HCT116 (cell line): Measurements from ENCODE around the gene CSTPP1. TPM values are rescaled to one million over a fixed set of nuclear protein-coding genes. Genes with fewer than 3 reads are reported as not detected.

Experiments
- ATAC-seq: fragments of 200-7000 bp; cut with Tn5 transposase; 2 replicates; pipeline ENCODE4 v1.9.1; 2020; ENCODE audit warnings: mild to moderate bottlenecking, moderate library complexity
- BruUV-seq: library from RNA; stranded (reverse); fragments of 400-500 nt; replicated peaks from 2 replicates; lab custom pipeline; 2021; lab: Mats Ljungman, UMichigan
- CTCF ChIA-PET: fragments of 300-600 bp; sonication (Branson Sonifier 250); formaldehyde crosslinking; loops from one replicate; lab custom pipeline; 2021; ENCODE audit warnings: antibody characterized with exemption; lab: Charles Lee
- POLR2A ChIA-PET: fragments of 300-600, 350-600 bp; sonication (Branson Sonifier 250); formaldehyde crosslinking; loops from one replicate; lab custom pipeline; 2021; ENCODE audit warnings: antibody characterized with exemption; lab: Charles Lee
- RAD21 ChIA-PET, 2 experiments: fragments of 300-600 bp; sonication (Branson Sonifier 250); formaldehyde crosslinking; loops; one replicate each; lab custom pipeline; 2023; ENCODE audit warnings: low total read pairs in 2 of 2; ENCODE audit not compliant: uncharacterized antibody in 2 of 2, unreplicated experiment in 2 of 2, low non-redundant PET in 1 of 2; lab: Charles Lee
- DNase-seq: peaks from one replicate; pipeline ENCODE4 v3.0.0-alpha.2; 2010; ENCODE audit warnings: low read depth, low spot score
- H2AFZ ChIP-seq: fragments of 200-600 bp; shearing (Covaris generic), sonication (generic); 2 replicates; pipeline ENCODE4 v1.6.1; 2017; ENCODE audit warnings: low read depth, mixed run types, mixed read lengths, antibody characterized with exemption, low read length; ENCODE audit not compliant: poor library complexity, severe bottlenecking
- H3K27ac ChIP-seq: 2 replicates; pipeline ENCODE4 v1.5.1; 2012; ENCODE audit warnings: low read depth, low read length
- H3K27me3 ChIP-seq: fragments of 200-600 bp; sonication (generic); 2 replicates; pipeline ENCODE4 v1.6.1; 2016; ENCODE audit warnings: mixed run types, low read length, mixed read lengths; ENCODE audit not compliant: insufficient read depth
- H3K36me3 ChIP-seq, 2 experiments: fragments of 200-500 bp in 1 of 2; fragments of 200-600 bp in 1 of 2; sonication (Bioruptor generic) in 1 of 2; sonication (generic) in 1 of 2; 2 replicates each; pipeline versions ENCODE4 v1.5.1 to v1.6.1; 2014 to 2016; ENCODE audit warnings: low read length in 2 of 2, inconsistent platforms in 1 of 2, mixed read lengths in 1 of 2, mixed run types in 1 of 2; ENCODE audit not compliant: insufficient read depth in 2 of 2, control insufficient read depth in 1 of 2
- H3K4me1 ChIP-seq, 2 experiments: fragments of 200-600 bp in 1 of 2; sonication (generic) in 1 of 2; 2 replicates each; pipeline versions ENCODE4 v1.5.1 to v1.6.1; 2012 to 2017; ENCODE audit warnings: low read length in 2 of 2, inconsistent platforms in 1 of 2, mild to moderate bottlenecking in 1 of 2, mixed read lengths in 1 of 2, mixed run types in 1 of 2, moderate library complexity in 1 of 2; ENCODE audit not compliant: insufficient read depth in 2 of 2, control insufficient read depth in 1 of 2
- H3K4me2 ChIP-seq: fragments of 200-600 bp; sonication (generic); 2 replicates; pipeline ENCODE4 v1.6.1; 2017; ENCODE audit warnings: mixed run types, low read length, mixed read lengths
- H3K4me3 ChIP-seq, 2 experiments: fragments of 200-600 bp in 1 of 2; sonication (generic) in 1 of 2; replicated peaks in 1 of 2; 2 replicates each; pipeline ENCODE4 v1.5.1; 2011 to 2016; ENCODE audit warnings: low read length in 2 of 2, control low read depth in 1 of 2, low read depth in 1 of 2, mild to moderate bottlenecking in 1 of 2, mixed read lengths in 1 of 2, mixed run types in 1 of 2
- H3K79me2 ChIP-seq: fragments of 200-600 bp; sonication (generic); 2 replicates; pipeline ENCODE4 v1.6.1; 2017; ENCODE audit warnings: mild to moderate bottlenecking, mixed run types, low read length, moderate library complexity, mixed read lengths; ENCODE audit not compliant: insufficient read depth
- H3K9ac ChIP-seq: fragments of 200-600 bp; sonication (generic); 2 replicates; pipeline ENCODE4 v1.6.1; 2016; ENCODE audit warnings: low read length, mixed read lengths
- H3K9me2 ChIP-seq: fragments of 200-600 bp; sonication (generic), shearing (Covaris generic); 2 replicates; pipeline ENCODE4 v1.6.1; 2017; ENCODE audit warnings: mixed run types, mild to moderate bottlenecking, moderate library complexity; ENCODE audit not compliant: insufficient read depth
- H3K9me3 ChIP-seq, 2 experiments: fragments of 200-500 bp in 1 of 2; fragments of 200-600 bp in 1 of 2; sonication (Bioruptor generic) in 1 of 2; sonication (generic) in 1 of 2; 2 replicates each; pipeline ENCODE4 v1.6.1; 2014 to 2017; ENCODE audit warnings: low read length in 2 of 2, mixed read lengths in 2 of 2, inconsistent platforms in 1 of 2, low read depth in 1 of 2, mild to moderate bottlenecking in 1 of 2, mixed run types in 1 of 2, moderate library complexity in 1 of 2; ENCODE audit not compliant: control insufficient read depth in 1 of 2, insufficient read depth in 1 of 2
- H4K20me1 ChIP-seq: fragments of 200-600 bp; sonication (generic), shearing (Covaris generic); 2 replicates; pipeline ENCODE4 v1.6.1; 2017; ENCODE audit warnings: mixed run types, mild to moderate bottlenecking, moderate library complexity; ENCODE audit not compliant: insufficient read depth
- ELF1 ChIP-seq: IDR thresholded peaks from 2 replicates; pipeline ENCODE4 v1.6.1; 2012; ENCODE audit warnings: low read depth, borderline replicate concordance
- EZH2phosphoT487 ChIP-seq: fragments of 200-600 bp; IDR thresholded peaks from 2 replicates; pipeline ENCODE4 v1.6.1; 2018; ENCODE audit warnings: antibody characterized with exemption, borderline replicate concordance
- FOSL1 ChIP-seq: IDR thresholded peaks from 2 replicates; pipeline ENCODE4 v1.6.1; 2012; ENCODE audit warnings: low read depth
- RAD21 ChIP-seq: IDR thresholded peaks from 2 replicates; pipeline ENCODE4 v1.6.1; 2012; ENCODE audit warnings: low read depth, mild to moderate bottlenecking
- SP1 ChIP-seq: IDR thresholded peaks from 2 replicates; pipeline ENCODE4 v1.6.1; 2012; ENCODE audit warnings: low read depth
- ZFX ChIP-seq: fragments of 450-650 bp; IDR thresholded peaks from 2 replicates; pipeline ENCODE4 v1.6.1; 2017
- intact Hi-C: fragments of 100-400 bp; cut with micrococcal nuclease; formaldehyde crosslinking; loops from 2 replicates; pipeline ENCODE4 v1.10.0; 2022
- total RNA-seq: library from RNA; stranded (reverse); gene quantifications from one replicate; pipeline ENCODE4 v1.2.1, GENCODE V29; 2021; ENCODE audit not compliant: unreplicated experiment
- TF ChIP-seq, protein P1 (sequence below): IDR thresholded peaks from 2 replicates; pipeline ENCODE4 v1.6.1; 2011; ENCODE audit warnings: mild to moderate bottlenecking, low read length, moderate library complexity; ENCODE audit not compliant: insufficient replicate concordance; ENCODE audit errors: extremely low read depth
- TF ChIP-seq, protein P2 (sequence below): IDR thresholded peaks from 2 replicates; pipeline ENCODE4 v1.6.1; 2012

Gene CSTPP1
- total RNA-seq, 1 experiment from 2014 or later, result 24.7 TPM

DNA sequence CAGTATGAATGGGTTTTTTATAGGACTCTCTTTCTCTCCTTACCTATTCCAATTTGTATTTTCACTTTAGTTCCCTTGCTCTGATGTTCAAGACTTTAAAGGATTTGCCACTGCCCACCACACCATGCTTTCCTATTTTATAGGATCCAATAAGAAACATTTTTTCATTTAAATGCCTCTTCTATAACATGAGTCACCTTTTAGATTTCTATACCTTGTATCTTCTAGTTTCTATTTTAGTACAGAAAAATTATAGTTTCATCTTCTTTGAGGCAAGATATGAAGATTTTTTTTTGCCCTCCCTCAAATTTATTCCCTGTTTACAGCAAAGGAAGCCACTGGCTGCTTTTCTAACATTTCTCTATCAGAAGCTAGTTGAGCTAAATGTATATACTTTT is 163.4 kb downstream of the CSTPP1 start (continued):
- TF ChIP-seq, protein P1, sequence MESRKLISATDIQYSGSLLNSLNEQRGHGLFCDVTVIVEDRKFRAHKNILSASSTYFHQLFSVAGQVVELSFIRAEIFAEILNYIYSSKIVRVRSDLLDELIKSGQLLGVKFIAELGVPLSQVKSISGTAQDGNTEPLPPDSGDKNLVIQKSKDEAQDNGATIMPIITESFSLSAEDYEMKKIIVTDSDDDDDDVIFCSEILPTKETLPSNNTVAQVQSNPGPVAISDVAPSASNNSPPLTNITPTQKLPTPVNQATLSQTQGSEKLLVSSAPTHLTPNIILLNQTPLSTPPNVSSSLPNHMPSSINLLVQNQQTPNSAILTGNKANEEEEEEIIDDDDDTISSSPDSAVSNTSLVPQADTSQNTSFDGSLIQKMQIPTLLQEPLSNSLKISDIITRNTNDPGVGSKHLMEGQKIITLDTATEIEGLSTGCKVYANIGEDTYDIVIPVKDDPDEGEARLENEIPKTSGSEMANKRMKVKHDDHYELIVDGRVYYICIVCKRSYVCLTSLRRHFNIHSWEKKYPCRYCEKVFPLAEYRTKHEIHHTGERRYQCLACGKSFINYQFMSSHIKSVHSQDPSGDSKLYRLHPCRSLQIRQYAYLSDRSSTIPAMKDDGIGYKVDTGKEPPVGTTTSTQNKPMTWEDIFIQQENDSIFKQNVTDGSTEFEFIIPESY, result no peak
- TF ChIP-seq RAD21 (no peak), ZFX (no peak), FOSL1 (no peak), EZH2phosphoT487 (no peak), ELF1 (no peak)
- TF ChIP-seq, protein P2, sequence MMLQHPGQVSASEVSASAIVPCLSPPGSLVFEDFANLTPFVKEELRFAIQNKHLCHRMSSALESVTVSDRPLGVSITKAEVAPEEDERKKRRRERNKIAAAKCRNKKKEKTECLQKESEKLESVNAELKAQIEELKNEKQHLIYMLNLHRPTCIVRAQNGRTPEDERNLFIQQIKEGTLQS, result no peak

DNA sequence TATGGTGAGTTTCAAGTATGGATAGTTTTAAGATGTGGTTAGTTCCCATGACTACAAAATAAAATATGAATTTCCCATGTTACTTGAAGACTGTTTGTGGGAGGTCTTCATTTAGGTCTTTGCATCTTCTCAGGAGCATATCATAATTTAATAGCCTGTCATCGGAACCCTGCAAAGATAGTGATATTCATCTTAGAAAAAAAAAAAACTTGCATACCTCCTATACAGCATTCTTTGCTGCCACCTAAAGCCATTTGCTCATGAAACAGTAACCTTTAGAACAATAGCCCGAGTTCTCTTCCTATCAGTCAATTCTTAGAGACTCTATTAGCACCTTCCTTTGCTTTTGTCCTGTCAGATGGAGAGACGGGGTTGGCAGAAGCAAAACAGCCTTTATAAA is 164.8 kb downstream of the CSTPP1 start:
- ChIA-PET CTCF (no interaction called here), RAD21 (no interaction called here), POLR2A (no interaction called here)
- no peak for ATAC-seq
- DNase-seq, result no peak
- Histone ChIP-seq H3K27ac (no peak overlapping the region), H3K79me2 (no peaks in the 10 kb centered on the region), H3K27me3 (no peaks in the 10 kb centered on the region), H3K9me3 (no peaks in the 10 kb centered on the region), H2AFZ (no peak overlapping the region), H3K4me2 (no peak overlapping the region), H3K4me1 (peaks cover 6 to 13% of the 10 kb centered on the region in 2 experiments; a peak in 2 of 4 replicates)
- BruUV-seq, result no TSS peak
- intact Hi-C loops, result no loop called here
- no peak for TF ChIP-seq SP1
- 0 out of 2 replicates have a peak, but pooled peaks have one; percentile 5 for TF ChIP-seq RAD21
- TF ChIP-seq, all 23 proteins: peak for 1
- Histone ChIP-seq H3K9me2 (no peaks in the 10 kb centered on the region), H4K20me1 (no peaks in the 10 kb centered on the region), H3K4me3 (no peak overlapping the region), H3K9ac (no peak overlapping the region), H3K36me3 (no peaks in the 10 kb centered on the region)
